Hematopoietic multipotent progenitor cell (in vitro differentiated cells): ENCODE results near the gene STAT2. TPM values are rescaled to one million over a fixed set of nuclear protein-coding genes. Genes with fewer than 3 reads are reported as not detected.

ENCODE experiments used
- DNase-seq, 3 donors: peaks; one replicate each; pipeline ENCODE4 v3.0.0-alpha.2; 2011 to 2015; ENCODE audit warnings: low read depth in 2 of 3, low spot score in 2 of 3
- small RNA-seq: library from RNA; depleted of rRNA; stranded (forward); fragments of <200 nt; gene quantifications from one replicate; pipeline ENCODE3, GENCODE V24; 2012
- total RNA-seq: library from RNA; depleted of rRNA; stranded (reverse); fragments of >200 nt; gene quantifications from one replicate; pipeline ENCODE4 v1.2.3, GENCODE V29; 2012

Gene STAT2
- total RNA-seq, 1 donor = 146 TPM

DNA sequence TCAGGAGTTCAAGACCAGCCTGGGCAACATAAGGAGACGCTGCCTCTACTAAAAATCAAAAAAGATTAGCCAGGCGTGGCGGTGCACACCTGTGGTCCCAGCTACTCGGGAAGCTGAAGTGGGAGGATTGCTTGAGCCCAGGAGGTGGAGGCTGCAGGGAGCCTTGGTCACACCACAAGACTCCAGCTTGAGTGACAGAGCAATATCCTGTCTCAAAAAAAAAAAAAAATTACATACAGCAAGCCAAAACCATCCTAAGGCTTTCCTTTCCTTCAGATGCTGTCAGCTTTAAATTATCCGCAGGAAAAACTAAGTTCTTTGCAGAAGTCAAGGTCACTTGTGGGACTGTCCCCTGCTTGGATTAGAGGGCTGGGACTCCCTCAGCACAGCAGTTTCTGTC is 61.1 kb downstream of the STAT2 start:
- DNase-seq = no peak

DNA sequence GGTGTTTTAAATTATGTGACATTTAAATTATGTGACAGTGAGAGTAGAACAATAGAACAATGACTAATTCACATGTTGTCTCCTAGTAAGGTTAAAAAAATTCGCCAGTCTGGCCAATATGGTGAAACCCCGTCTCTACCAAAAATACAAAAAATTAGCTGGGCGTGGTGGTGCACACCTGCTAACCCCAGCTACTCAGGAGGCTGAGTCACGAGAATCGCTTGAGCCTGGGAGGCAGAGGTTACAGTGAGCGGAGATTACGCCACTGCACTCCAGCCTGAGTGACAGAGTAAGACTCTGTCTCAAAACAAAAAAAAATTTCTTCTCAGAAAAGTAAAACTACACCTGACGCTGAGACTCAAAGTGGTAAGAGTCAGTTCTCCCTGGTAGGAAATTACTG is 62.5 kb downstream of the STAT2 start:
- no peak for DNase-seq

DNA sequence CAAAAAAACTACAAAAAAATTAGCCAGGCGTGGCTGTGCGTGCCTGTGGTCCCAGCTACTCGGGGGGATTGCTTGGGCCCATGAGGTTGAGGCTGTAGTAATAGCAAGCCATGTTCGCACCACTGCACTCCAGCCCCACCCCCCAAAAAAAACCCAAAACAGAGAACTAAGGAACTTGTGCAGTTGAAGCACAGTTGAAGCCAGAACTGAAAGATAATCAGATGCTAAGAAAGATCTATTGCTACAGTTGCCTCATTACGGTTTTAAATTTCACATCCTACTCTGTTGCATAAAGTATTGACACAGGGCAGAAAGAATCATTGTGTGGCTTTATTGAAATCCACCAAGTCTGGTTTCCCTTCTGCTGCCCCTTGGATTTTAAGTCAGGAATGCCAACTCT is 63.6 kb downstream of the STAT2 start:
- DNase-seq = no peak

DNA sequence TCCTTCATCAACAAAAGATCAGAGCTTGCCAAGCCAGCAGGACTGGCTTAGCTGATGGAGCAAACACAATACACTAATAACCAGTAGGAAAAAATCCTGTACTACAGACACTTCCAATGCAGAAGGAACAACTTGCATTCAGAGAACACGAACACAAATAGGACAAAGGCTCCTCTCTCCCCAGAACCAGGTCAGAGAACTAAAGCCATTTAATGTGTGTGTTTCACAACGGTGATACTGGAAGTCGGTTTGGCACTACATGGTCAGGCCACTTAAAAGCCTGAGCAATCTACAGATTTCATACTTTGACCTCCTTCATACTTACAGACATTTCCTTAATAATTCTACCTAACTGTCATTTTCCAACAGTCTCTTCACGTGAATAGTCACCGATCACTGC is 66.1 kb downstream of the STAT2 start:
- no peak for DNase-seq

Small RNA genes within 50 kb of the gene (small RNA-seq; reads per million reads assigned to genes)
- not detected for gene RNU7-40P

Other genes with a start within 250 kb of the STAT2 start
- 3,883 TPM for gene RPL41, start 243.5 kb downstream of the STAT2 start, total RNA-seq
- gene ZC3H10, start 241.8 kb downstream of the STAT2 start, total RNA-seq = 10.2 TPM
- gene ESYT1, start 231.8 kb downstream of the STAT2 start, total RNA-seq = 254 TPM
- gene MYL6B, start 207.5 kb downstream of the STAT2 start, total RNA-seq = 47.1 TPM
- 563 TPM for gene MYL6, start 201.7 kb downstream of the STAT2 start, total RNA-seq
- gene SMARCC2, start 170.6 kb downstream of the STAT2 start, total RNA-seq = 72.4 TPM
- gene RNF41, start 138.2 kb downstream of the STAT2 start, total RNA-seq = 205 TPM
- gene NABP2, start 135.8 kb downstream of the STAT2 start, total RNA-seq = 21.0 TPM
- 0.54 TPM for gene SLC39A5, start 130.1 kb downstream of the STAT2 start, total RNA-seq
- 22.9 TPM for gene ANKRD52, start 101.7 kb downstream of the STAT2 start, total RNA-seq
- 17.2 TPM for gene COQ10A, start 93.2 kb downstream of the STAT2 start, total RNA-seq
- gene CS, start 59.8 kb downstream of the STAT2 start, total RNA-seq = 106 TPM
- gene CNPY2, start 44.1 kb downstream of the STAT2 start, total RNA-seq = 48.2 TPM
- 61.1 TPM for gene PAN2, start 26.1 kb downstream of the STAT2 start, total RNA-seq
- gene IL23A, start 21.2 kb downstream of the STAT2 start, total RNA-seq = 0.81 TPM
- not detected for gene APOF, start 2.8 kb upstream of the STAT2 start, total RNA-seq
- 6.7 TPM for gene TIMELESS, start 89.3 kb upstream of the STAT2 start, total RNA-seq
- gene MIP, start 94.5 kb upstream of the STAT2 start, total RNA-seq = under 0.01 TPM
- gene SPRYD4, start 108.5 kb upstream of the STAT2 start, total RNA-seq = 4.0 TPM
- 0.81 TPM for gene GLS2, start 128.1 kb upstream of the STAT2 start, total RNA-seq
- 7.5 TPM for gene RBMS2, start 161.7 kb upstream of the STAT2 start, total RNA-seq